Endothelial cell of umbilical vein (primary cell): ENCODE measurements around the gene C14orf132. TPM values are rescaled to one million over a fixed set of nuclear protein-coding genes. Genes with fewer than 3 reads are reported as not detected.

ENCODE experiments used
- BruUV-seq: library from RNA; stranded (reverse); fragments of 400-500 nt; replicated peaks from 2 replicates; lab custom pipeline; 2021; lab: Mats Ljungman, UMichigan
- CTCF ChIA-PET: fragments of 300-600, 350-600 bp; sonication (Branson Sonifier 250); formaldehyde crosslinking; loops from one replicate; lab custom pipeline; 2021; ENCODE audit warnings: antibody characterized with exemption, inconsistent platforms; lab: Charles Lee
- POLR2A ChIA-PET: fragments of 300-600, 350-600 bp; sonication (Branson Sonifier 250); formaldehyde crosslinking; loops from one replicate; lab custom pipeline; 2021; ENCODE audit warnings: antibody characterized with exemption, inconsistent platforms; lab: Charles Lee
- DNase-seq: peaks from one replicate; pipeline ENCODE4 v3.0.0-alpha.2; 2011; ENCODE audit warnings: low read depth, low spot score
- FAIRE-seq: peaks from 2 replicates; lab custom pipeline; 2011; peaks lifted over from hg19 to GRCh38; lab: Jason Lieb, UNC
- H2AFZ ChIP-seq: 2 replicates; pipeline ENCODE4 v1.6.0; 2012; ENCODE audit warnings: low read depth, low read length, control low read depth, inconsistent platforms
- H3K27ac ChIP-seq: 2 replicates; pipeline ENCODE4 v1.5.1; 2011; ENCODE audit warnings: low read depth, mild to moderate bottlenecking, control low read depth, low read length, moderate library complexity; ENCODE audit not compliant: insufficient read depth
- H3K27me3 ChIP-seq, 2 experiments: 2 replicates each; pipeline versions ENCODE4 v1.6.0 to v1.6.1; 2011; ENCODE audit warnings: low read length in 2 of 2, mixed read lengths in 1 of 2; ENCODE audit not compliant: control insufficient read depth in 2 of 2, insufficient read depth in 2 of 2
- H3K36me3 ChIP-seq, 2 experiments: 2 replicates in 1 of 2; 3 replicates in 1 of 2; pipeline ENCODE4 v1.5.1; 2011; ENCODE audit warnings: low read length in 2 of 2, mild to moderate bottlenecking in 1 of 2, moderate library complexity in 1 of 2; ENCODE audit not compliant: control insufficient read depth in 2 of 2, insufficient read depth in 2 of 2; ENCODE audit errors: extremely low read depth in 1 of 2
- H3K4me1 ChIP-seq: 3 replicates; pipeline ENCODE4 v1.5.1; 2011; ENCODE audit warnings: mild to moderate bottlenecking, low read length; ENCODE audit not compliant: control insufficient read depth, insufficient read depth; ENCODE audit errors: extremely low read depth
- H3K4me2 ChIP-seq: 2 replicates; pipeline ENCODE4 v1.6.1; 2011; ENCODE audit warnings: low read length, control low read depth, mixed read lengths; ENCODE audit not compliant: insufficient read depth
- H3K4me3 ChIP-seq, 3 experiments: fragments of 200-600 bp in 1 of 3; sonication (generic), shearing (Covaris generic) in 1 of 3; replicated peaks in 1 of 3; 2 replicates each; pipeline ENCODE4 v1.5.1; 2011 to 2016; ENCODE audit warnings: control low read depth in 3 of 3, low read length in 3 of 3, mild to moderate bottlenecking in 2 of 3, inconsistent platforms in 1 of 3, low read depth in 1 of 3, moderate library complexity in 1 of 3; ENCODE audit not compliant: insufficient read depth in 1 of 3
- H3K79me2 ChIP-seq: 2 replicates; pipeline ENCODE4 v1.6.0; 2012; ENCODE audit warnings: low read length, inconsistent platforms; ENCODE audit not compliant: control insufficient read depth, insufficient read depth
- H3K9ac ChIP-seq: replicated peaks from 2 replicates; pipeline ENCODE3; 2011; ENCODE audit warnings: low read length, control low read depth; ENCODE audit not compliant: insufficient read depth; ENCODE audit errors: extremely low read depth
- H3K9me1 ChIP-seq: replicated peaks from 3 replicates; pipeline ENCODE4 v1.6.0; 2011; ENCODE audit warnings: mild to moderate bottlenecking, low read length; ENCODE audit not compliant: control insufficient read depth, insufficient read depth; ENCODE audit errors: extremely low read depth
- H3K9me3 ChIP-seq: replicated peaks from 2 replicates; pipeline ENCODE4 v1.5.1; 2012; ENCODE audit warnings: low read length, inconsistent platforms; ENCODE audit not compliant: control insufficient read depth, insufficient read depth
- H4K20me1 ChIP-seq: replicated peaks from 2 replicates; pipeline ENCODE3; 2011; ENCODE audit warnings: mild to moderate bottlenecking, low read length; ENCODE audit not compliant: control insufficient read depth, insufficient read depth; ENCODE audit errors: extremely low read depth
- EZH2 ChIP-seq: IDR thresholded peaks from 2 replicates; pipeline ENCODE4 v1.6.1; 2012; ENCODE audit warnings: borderline replicate concordance, low read depth, mild to moderate bottlenecking, moderate library complexity, low read length, inconsistent platforms; ENCODE audit not compliant: severe bottlenecking
- FOS ChIP-seq: IDR thresholded peaks from 2 replicates; pipeline ENCODE4 v1.6.1; 2011; ENCODE audit warnings: mild to moderate bottlenecking, low read length, moderate library complexity, borderline replicate concordance; ENCODE audit not compliant: insufficient read depth
- GATA2 ChIP-seq: IDR thresholded peaks from 2 replicates; pipeline ENCODE4 v1.7.0; 2011; ENCODE audit warnings: low read depth, mild to moderate bottlenecking, moderate library complexity, mixed read lengths, low read length; ENCODE audit not compliant: insufficient read length, insufficient read depth
- JUN ChIP-seq: IDR thresholded peaks from 2 replicates; pipeline ENCODE4 v1.6.1; 2011; ENCODE audit warnings: borderline replicate concordance, low read depth; ENCODE audit not compliant: insufficient read length, insufficient read depth
- MYC ChIP-seq: IDR thresholded peaks from one replicate; pipeline ENCODE4 v1.6.1; 2011; ENCODE audit warnings: mild to moderate bottlenecking, low read depth, low read length
- POLR2A ChIP-seq: IDR thresholded peaks from 2 replicates; pipeline ENCODE4 v1.6.1; 2012; ENCODE audit warnings: low read depth, mild to moderate bottlenecking, control low read depth, low read length
- POLR2AphosphoS5 ChIP-seq: IDR thresholded peaks from 2 replicates; pipeline ENCODE4 v1.6.1; 2012; ENCODE audit warnings: low read depth, mild to moderate bottlenecking, control low read depth, low read length, moderate library complexity; ENCODE audit not compliant: insufficient read depth
- dilution Hi-C: fragments of 300-500 bp; cut with MboI; formaldehyde crosslinking; loops from one replicate; pipeline ENCODE4 v1.15.0; 2019; ENCODE audit warnings: low sequenced_read_pairs; ENCODE audit not compliant: extremely low pct_ligation_motif_present
- intact Hi-C: fragments of 100-400 bp; cut with micrococcal nuclease; formaldehyde crosslinking; loops from one replicate; pipeline ENCODE4 v1.10.0; 2022
- polyA plus RNA-seq, 4 experiments: library from polyadenylated mRNA; depleted of rRNA in 3 of 4; stranded (reverse) in 3 of 4; unstranded in 1 of 4; fragments of >200 nt; gene quantifications; 2 replicates each; pipeline versions ENCODE4 v1.2.1 to v1.2.3, GENCODE V29; 2011 to 2012; ENCODE audit warnings: missing spikeins in 1 of 4
- total RNA-seq: library from RNA; stranded (reverse); gene quantifications from 2 replicates; pipeline ENCODE4 v1.2.3, GENCODE V29; 2021
- TF ChIP-seq, protein P1 (sequence below): IDR thresholded peaks from 2 replicates; pipeline ENCODE4 v1.6.1; 2011; ENCODE audit not compliant: insufficient read depth, insufficient read length
- TF ChIP-seq, protein P2 (sequence below), 2 donors: IDR thresholded peaks; 1 replicate in 1 of 2; 2 replicates in 1 of 2; pipeline ENCODE4 v1.5.1; 2011; ENCODE audit warnings: low read length in 2 of 2, mild to moderate bottlenecking in 2 of 2, moderate library complexity in 2 of 2, control low read depth in 1 of 2, inconsistent platforms in 1 of 2, low read depth in 1 of 2; ENCODE audit not compliant: insufficient read depth in 1 of 2; ENCODE audit errors: extremely low read depth in 1 of 2

C14orf132 gene
- total and polyA plus RNA-seq, 2 donors (not counting 3 experiments of a cell fraction or from before 2014, with no cell fraction given): 3.2 to 7.6 TPM

DNA sequence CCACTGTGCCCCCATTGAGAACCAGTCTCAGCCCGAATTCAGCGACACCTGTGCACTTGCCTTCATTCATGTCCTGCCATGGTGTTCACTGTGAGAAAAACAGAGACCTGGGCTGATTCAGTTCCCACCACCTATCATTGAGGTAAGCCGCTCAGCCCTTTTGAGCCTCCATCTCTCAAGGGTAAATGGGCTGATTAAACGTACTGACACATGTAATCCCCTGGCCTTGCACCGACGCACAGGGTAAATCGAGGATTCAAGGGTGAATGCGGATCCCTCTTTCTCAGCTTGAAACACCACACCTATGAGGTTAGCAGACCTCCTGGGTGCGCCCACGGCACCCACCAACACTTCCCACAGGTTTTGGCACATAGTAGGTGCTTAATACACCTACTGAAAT lies 69.7 kb downstream of the C14orf132 start:
- intact Hi-C loops: no loop called here
- POLR2A ChIA-PET: no interaction called here
- H3K9me1 ChIP-seq: no peaks in the 10 kb centered on the region

DNA sequence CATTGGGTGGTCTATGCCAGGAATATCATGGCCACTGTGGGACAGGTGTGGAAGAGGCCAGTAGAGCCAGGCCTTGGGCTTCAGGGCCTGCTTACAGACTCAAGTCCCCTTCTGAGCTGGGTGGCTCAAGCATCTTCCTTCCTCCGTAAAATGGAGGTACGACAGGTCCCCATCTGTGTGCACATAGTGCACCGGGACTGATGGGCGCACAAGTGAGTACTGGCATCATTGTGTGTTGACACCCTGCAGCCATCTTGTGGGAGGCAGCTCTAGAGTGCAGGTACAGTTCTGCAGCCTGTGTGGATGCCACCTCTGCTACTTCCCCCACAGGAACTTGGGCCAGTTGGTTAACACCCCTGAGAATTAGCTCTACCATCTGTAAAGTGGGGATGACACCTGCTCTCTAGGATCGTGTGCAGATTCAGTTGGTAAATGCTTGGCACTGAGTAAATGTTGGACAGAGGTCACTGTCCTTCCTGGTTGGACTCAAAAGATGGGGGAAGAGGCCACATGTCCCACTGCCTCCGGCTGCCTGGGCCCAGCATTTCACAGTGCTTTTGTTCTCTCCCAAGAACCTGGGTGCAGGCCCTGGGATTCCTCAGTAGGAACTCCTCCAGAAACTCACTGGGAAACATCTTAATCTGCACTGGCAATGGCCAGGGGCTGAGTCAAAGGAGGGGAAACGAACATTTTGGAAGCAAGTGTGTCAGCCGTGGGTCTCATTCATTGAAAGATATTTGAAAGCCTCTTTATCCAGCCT lies 70.6 kb downstream of the C14orf132 start:
- no peak overlapping the region for H3K4me3 ChIP-seq
- no peaks in the 10 kb centered on the region for H3K9me3 ChIP-seq
- intact Hi-C loops (no loop called here), dilution Hi-C loops (no loop called here)
- no TSS peak for BruUV-seq
- no peak overlapping the region for H3K4me2 ChIP-seq
- ChIA-PET POLR2A (no interaction called here), CTCF (no interaction called here)
- H3K27ac ChIP-seq: no peak overlapping the region
- no peak overlapping the region for H2AFZ ChIP-seq
- H3K4me1 ChIP-seq: no peaks in the 10 kb centered on the region
- H3K36me3 ChIP-seq: no peaks in the 10 kb centered on the region
- no peaks in the 10 kb centered on the region for H3K27me3 ChIP-seq
- H3K79me2 ChIP-seq: no peaks in the 10 kb centered on the region
- no peak overlapping the region for H3K9ac ChIP-seq
- no peak for FAIRE-seq
- no peaks in the 10 kb centered on the region for H3K9me1 ChIP-seq
- no peak for DNase-seq
- H4K20me1 ChIP-seq: no peaks in the 10 kb centered on the region
- TF ChIP-seq FOS: no peak
- TF ChIP-seq EZH2: no peak
- no peak for TF ChIP-seq POLR2AphosphoS5
- no peak for TF ChIP-seq JUN
- no peak for TF ChIP-seq GATA2
- TF ChIP-seq, protein P1, sequence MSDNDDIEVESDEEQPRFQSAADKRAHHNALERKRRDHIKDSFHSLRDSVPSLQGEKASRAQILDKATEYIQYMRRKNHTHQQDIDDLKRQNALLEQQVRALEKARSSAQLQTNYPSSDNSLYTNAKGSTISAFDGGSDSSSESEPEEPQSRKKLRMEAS: no peak
- TF ChIP-seq POLR2A: no peak
- TF ChIP-seq, protein P2, sequence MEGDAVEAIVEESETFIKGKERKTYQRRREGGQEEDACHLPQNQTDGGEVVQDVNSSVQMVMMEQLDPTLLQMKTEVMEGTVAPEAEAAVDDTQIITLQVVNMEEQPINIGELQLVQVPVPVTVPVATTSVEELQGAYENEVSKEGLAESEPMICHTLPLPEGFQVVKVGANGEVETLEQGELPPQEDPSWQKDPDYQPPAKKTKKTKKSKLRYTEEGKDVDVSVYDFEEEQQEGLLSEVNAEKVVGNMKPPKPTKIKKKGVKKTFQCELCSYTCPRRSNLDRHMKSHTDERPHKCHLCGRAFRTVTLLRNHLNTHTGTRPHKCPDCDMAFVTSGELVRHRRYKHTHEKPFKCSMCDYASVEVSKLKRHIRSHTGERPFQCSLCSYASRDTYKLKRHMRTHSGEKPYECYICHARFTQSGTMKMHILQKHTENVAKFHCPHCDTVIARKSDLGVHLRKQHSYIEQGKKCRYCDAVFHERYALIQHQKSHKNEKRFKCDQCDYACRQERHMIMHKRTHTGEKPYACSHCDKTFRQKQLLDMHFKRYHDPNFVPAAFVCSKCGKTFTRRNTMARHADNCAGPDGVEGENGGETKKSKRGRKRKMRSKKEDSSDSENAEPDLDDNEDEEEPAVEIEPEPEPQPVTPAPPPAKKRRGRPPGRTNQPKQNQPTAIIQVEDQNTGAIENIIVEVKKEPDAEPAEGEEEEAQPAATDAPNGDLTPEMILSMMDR (IDR thresholded peaks at IDR 0.05; ENCODE audit: extremely low read depth in 1 of 2, insufficient read depth in 1 of 2, low read depth in 1 of 2, low read length in 2 of 2): no peak
- TF ChIP-seq MYC: no peak

More for the DNA sequence above, 69.7 kb downstream of the C14orf132 start:
- CTCF ChIA-PET: no interaction called here
- no TSS peak for BruUV-seq
- DNase-seq (no peak), FAIRE-seq (no peak)
- no peak overlapping the region for H3K9ac ChIP-seq
- no peaks in the 10 kb centered on the region for H3K79me2 ChIP-seq
- no peaks in the 10 kb centered on the region for H3K36me3 ChIP-seq
- H3K4me2 ChIP-seq: no peak overlapping the region
- no peak overlapping the region for H3K4me3 ChIP-seq
- H3K9me3 ChIP-seq: no peaks in the 10 kb centered on the region
- no peak for TF ChIP-seq JUN
- TF ChIP-seq POLR2AphosphoS5: no peak
- no peaks in the 10 kb centered on the region for H3K27me3 ChIP-seq
- dilution Hi-C loops: no loop called here
- H3K27ac ChIP-seq: no peak overlapping the region
- H3K4me1 ChIP-seq: no peaks in the 10 kb centered on the region
- no peak overlapping the region for H2AFZ ChIP-seq
- H4K20me1 ChIP-seq: no peaks in the 10 kb centered on the region
